NCI-H524 treated with DMSO at 0.1 percent for 48 hours (cell line): ENCODE results near the gene SGCA.

Source experiments
- DNase-seq: peaks from one replicate; lab custom pipeline; 2025; lab: John Stamatoyannopoulos, UW

The SGCA gene

GRCh38 chr17:50194934-50195865 lies 29.4 kb downstream of the SGCA start:
- DNase-seq = no peak

DNA sequence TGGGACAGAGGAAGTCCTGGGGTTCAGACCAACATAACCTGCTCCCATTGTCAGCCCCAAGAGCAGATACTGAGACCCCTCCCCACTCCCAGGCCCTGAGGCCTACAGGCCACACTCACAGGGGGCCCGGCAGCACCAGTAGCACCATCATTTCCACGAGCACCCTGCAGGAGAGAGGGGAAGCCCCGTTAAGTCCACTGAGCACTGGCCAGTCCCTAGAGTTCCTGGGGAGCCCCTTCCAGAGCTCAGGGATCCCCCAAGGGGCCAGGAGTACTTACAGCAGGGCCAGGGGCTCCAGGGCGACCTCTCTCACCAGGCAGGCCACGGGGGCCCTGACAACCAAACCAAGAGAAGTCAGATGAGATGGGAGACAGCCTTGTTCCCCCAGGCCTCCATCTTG lies 30.2 kb downstream of the SGCA start:
- no peak for DNase-seq

DNA sequence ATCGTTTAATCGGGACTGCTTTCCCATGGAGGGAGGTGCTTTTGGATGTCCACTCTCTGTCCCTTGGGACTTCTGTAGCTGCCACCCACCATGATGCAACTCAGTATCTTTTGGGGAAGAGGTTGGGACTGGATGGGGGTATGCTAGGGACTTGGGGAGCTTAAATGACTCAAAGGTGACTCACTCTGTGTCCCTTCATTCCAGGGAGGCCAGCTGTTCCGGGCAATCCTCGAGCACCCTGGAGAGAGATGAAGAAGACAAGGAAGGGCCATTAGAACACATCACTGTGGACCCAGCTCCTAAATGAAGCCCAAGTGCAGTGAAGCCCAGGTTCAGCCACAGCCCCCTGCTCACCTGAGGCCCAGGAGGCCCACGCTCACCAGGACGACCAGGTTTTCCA lies 31.0 kb downstream of the SGCA start:
- no peak for DNase-seq

GRCh38 chr17:50198026-50198669 lies 32.3 kb downstream of the SGCA start:
- DNase-seq = peak; percentile 43

DNA sequence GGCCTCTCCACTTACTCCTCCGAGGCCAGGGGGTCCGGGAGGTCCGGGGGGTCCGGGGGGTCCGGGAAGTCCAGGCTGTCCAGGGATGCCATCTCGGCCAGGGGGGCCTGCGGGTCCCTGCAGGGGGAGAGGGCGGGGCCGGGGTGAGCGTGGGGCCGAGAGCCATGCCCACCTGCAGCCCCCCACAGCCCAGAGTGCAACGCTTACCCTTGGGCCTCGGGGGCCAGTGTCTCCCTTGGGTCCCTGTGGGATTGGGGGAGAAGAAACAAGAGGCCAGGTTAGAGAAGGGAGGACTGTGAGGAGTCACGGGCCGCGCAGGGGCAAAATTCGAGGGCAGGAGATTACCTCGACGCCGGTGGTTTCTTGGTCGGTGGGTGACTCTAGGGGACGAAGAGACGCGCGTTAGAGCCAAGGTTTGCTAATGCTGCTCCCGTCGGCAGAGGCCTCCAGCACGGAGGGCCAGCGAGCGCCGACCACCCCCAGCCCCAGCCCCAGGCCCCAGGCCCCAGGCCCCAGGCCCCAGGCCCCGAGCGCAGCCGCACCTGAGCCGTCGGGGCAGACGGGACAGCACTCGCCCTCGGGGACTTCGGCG lies 33.5 kb downstream of the SGCA start:
- no peak for DNase-seq

DNA sequence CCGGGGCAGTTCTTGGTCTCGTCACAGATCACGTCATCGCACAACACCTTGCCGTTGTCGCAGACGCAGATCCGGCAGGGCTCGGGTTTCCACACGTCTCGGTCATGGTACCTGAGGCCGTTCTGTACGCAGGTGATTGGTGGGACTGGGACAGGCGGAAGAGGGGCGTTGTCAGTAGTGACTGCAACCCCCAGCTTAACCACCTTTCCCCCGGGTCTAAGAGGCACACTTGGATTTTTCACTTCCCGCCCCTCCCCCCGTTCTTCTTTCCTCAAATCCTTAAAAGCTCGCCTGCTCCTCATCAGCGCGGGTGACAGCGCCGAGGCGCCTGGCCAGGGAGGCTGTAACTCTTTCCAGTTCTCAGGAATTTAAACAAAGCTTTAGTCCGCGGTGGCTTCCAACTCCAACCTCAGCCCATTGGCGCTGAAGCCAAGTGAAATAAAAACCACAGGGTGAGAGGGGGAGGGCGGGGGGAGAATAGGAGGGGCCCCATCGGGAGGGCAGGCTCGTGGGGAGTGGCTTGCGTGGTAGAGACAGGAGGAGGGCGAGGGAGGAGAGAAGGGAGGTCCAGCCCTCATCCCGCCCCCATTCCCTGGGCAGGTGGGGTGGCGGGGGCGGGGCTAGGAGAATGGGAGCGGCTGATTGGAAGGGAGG lies 34.1 kb downstream of the SGCA start:
- peak; percentile 29 for DNase-seq

- DNase-seq = peak; percentile 37
Measured at GRCh38 chr17:50200457-50201275, 34.9 kb downstream of the SGCA start.

DNA sequence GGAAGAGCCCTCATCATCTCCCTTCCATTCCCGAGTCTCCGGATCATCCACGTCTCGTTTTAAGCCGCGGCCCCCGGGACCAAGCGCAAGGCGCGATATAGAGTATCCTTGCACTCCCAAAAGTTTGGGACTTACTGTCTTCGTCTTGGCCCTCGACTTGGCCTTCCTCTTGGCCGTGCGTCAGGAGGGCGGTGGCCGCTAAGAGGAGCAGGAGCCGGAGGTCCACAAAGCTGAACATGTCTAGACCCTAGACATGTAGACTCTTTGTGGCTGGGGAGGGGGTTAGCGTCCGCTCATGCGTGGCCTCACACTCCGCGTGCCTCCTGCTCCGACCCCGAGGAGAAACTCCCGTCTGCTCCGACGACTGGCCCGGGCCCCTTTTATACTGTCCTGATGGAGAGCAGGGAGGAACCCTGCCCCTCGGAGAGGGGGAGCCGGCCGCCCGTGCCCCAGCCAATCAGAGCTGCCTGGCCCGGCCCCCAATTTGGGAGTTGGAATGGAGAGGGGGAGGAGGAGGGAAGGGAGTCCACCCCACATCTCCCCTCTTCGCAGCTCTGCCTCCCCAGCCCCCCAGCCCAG lies 35.6 kb downstream of the SGCA start, which contains the start of gene COL1A1:
COL1A1 (minus strand) TSS at position 356 of the 579 bp plus-strand sequence; CDS start at position 238, 118 bp downstream.
- no peak for DNase-seq

DNA sequence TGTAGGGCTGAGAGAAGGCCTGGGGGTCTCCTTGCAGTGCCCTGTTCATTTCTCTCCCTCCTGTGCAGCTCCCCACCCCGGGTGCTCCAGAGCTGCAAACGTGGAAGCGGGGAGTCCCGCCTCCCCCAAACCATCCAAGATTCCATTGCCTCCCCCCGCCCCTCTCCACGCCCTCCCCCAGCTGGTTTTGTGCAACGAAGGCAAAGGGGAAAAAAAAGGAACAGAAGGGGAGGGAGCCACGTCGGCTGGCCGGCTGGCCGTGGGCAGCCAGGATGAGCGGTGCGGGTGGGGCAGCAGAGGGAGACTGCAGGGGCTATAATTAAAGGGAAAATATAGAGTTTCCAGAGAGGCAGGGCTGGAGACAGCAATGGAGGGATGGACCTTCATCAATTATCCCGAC lies 37.3 kb downstream of the SGCA start:
- no peak for DNase-seq

DNA sequence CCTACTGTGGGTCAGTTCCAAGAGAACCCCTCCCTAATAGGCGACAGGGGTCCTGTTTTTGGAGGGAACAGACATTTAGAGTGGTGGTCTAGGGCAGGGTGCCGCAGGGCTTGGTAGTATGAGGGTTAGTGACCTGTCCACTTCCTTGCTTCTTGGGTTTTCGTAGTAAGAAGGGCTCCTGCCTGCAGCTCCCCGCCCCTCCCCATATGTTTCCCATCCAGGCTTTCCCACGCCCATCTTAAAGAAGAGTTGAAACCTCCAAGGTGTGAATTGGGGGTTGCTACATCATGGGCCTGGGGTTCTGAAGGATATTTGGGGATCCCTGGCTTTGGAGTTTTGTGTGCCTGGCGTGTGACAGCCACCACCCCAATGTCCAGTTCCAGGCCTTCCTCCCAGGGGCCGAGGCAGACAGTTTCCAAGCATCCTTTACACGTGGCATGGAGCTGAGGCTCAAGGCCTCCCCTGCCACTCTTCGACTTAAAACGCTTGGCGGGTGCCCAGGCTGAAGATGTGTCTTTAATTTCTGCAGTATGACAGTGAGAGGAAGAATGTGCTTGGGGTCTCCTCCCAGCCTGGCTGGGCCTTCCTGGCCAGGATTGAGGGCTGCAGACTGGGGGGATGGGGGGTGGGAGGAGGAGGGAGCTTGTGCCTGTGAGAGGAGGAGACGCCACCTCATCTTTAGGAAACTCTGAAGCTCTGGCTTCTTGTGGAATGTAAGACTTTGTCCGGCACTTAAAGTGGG lies 38.0 kb downstream of the SGCA start:
- DNase-seq = no peak

DNA sequence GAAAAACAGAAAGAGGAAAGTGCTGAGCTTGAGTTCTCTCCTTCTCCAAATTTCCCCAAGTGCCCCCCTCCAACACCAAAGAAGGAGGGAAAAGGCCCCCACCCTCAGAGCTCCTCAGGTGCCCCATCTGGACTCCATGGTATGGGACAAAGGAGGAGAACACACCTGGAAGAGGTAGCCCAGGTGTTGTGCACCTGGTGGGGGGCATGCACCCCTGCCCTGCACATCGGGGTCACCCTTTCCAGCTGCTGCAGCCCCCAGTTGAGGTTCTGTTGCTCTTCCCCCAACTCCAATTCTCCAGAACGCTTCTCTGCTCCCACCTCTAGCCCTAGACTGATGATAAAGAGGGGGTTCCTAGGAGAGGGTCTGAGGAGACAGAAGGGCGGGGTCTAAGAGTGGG lies 38.6 kb downstream of the SGCA start:
- DNase-seq = no peak

DNA sequence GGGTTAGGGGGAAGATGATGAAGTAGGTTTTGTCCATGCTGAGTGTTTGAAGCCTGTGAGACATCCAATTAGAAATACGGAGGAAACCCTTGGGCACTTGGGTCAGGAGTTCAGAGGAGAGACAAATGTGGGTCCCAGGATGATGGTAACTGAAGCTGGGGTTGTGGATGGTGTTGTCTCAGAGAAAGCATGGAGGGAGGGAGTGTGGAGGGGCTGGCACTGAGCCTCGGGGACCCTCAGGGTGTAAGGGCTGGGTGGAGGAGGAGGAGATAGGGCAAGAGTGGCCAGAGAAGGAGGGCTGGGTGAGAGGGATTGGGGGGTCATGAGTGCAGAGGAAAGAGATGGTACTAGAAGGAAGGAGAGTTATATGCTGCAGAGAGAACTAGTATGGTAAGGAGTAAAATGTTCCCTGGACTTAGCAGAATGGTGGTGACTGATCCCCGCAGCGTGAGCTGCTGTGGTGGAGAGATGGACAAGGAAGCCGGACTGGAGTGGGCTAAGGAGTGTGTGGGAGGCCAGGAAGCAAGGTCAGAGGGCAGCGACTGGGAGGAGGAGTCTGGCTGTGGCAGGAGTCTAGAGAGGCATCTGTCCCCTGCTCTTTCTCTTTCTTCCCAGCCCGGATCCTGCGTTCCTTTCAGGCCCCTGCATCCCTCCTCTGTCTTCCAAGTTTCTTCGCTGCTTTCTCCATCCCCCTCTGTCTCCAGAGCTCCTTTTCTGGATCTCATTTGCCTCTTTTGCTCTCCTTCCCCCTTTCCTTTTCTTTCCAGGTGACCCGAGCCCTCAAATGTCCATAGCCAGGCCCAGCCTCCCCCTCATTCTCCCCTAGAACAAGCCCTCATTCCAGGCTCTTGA lies 39.5 kb downstream of the SGCA start:
- no peak for DNase-seq

DNA sequence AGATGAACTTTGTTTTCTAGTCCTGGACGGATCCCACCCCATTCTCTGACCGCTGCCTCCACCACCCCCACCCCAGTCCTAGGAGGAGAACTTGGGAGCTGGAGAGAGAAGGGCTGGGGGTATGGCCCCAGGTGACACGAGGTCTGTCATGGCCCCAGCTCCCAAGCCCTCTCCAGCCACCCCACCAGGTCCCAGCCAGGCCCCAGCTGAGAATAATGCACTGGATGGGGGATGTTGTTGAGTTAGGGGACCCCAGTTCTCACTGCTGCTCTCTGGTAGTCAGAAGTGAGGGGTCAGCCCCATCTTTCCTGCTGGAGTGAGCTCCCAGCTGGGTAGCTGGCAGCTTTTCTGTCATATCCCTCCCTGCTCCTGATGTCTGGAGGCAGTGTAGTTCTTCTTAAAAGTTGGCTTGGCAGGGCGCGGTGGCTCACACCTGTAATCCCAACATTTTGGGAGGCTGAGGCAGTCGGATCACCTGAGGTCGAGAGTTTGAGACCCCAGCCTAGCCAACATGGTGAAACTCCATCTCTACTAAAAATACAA lies 40.2 kb downstream of the SGCA start:
- DNase-seq = no peak

DNA sequence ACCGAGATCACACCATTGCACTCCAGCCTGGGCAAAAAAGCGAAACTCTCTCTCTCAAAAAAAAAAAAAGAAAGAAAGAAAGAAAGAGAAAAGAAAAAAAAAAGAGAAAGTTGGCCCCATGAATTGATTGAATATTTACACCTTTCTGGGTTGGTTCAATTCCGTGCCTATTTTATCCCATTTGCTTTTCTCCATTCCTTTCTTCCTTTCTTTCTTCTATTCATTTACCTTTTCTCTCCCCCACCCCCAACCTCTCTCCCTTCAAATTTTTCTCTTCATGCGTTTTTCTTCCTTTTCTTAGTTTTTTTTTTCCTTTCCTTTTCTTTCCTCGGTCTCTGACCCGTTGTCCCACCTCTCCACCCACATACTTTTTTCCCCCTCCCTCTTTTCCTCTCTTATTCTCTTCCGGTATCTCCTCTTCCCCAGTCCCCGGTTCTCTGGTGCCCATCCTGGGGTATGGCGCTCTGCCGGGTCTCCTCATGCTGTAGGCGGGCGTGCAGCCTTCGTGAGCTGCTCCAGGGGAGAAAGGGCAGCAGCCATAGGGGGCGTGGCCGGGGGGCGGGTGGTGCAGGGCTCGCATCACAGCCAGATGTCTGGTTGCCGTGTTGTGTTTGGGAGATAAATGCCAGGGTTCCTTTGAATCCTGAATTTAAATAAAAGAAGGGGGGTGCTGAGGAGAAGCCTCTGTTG lies 40.9 kb downstream of the SGCA start:
- DNase-seq = peak; percentile 3

DNA sequence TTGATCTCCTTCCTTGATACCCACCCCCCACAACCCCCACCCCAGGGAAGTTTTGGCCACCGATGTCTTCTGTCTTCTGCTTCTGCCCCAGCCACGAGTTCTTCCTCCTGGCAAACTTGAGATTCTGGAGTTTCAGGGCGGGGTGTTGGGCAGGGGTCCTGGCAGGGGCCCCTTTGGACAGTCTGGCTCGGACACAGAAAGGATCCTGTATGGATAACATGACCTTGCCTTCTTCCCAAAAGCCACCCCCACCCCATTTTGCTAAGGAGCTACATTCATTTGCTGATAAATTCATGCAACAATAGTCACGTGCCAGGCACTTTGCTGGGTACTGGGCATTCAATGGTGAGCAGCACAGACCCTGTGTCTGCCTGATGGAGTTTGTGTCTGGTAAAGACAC lies 41.5 kb downstream of the SGCA start:
- DNase-seq = no peak

GRCh38 chr17:50207792-50208567 lies 42.2 kb downstream of the SGCA start:
- DNase-seq = no peak

DNA sequence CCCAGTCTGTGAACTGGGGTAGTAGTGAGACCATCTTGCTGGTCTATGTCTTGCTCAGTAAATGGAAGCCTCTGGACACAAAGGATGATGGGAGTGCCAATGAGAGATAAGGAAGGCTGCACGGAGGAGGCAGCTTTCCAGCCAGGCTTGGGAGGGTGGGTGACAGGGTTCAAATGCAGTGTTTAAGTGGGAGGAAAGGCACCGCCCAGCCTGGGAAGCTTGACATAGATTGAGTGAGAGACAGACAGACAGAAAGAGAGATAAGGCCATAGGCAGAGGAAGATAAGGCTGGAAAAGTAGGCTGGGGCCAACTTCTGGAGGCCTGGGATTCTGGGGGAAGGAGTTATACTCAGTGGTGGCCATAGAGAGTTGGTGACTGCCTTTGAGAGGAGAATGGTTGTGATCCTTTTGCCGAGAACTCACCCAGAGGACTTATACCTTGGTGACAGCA lies 42.8 kb downstream of the SGCA start:
- DNase-seq = no peak

- DNase-seq = no peak
Measured at GRCh38 chr17:50209133-50209471, 43.3 kb downstream of the SGCA start.
